GM10847 (cell line): ENCODE results near the gene OARD1.
A peak's percentile ranks its signal among the peaks of the same experiment; 100 is the strongest.

Experiments used
- POLR2A ChIP-seq: IDR thresholded peaks from 2 replicates; pipeline ENCODE4 v1.6.1; 2011; ENCODE audit not compliant: insufficient read length; ENCODE audit errors: extremely low read depth

Gene OARD1

GRCh38 chr6:41042226-41043055 is 29.7 kb downstream of the OARD1 start, which contains the start of gene TSPO2:
Gene TSPO2, plus strand, starts transcription at chr6:41042467. Its CDS starts 519 bp downstream, at chr6:41042986.
- no peak for TF ChIP-seq POLR2A

- no peak for TF ChIP-seq POLR2A
Measured at GRCh38 chr6:41040940-41041536, 31.1 kb downstream of the OARD1 start.

- TF ChIP-seq POLR2A = no peak
Measured at GRCh38 chr6:41040101-41040939, 31.8 kb downstream of the OARD1 start.

- no peak for TF ChIP-seq POLR2A
Measured at GRCh38 chr6:41039060-41039998, 32.8 kb downstream of the OARD1 start, which contains the start of gene UNC5CL. Gene UNC5CL, minus strand, starts transcription at chr6:41039221. Its CDS starts 4,147 bp downstream, at chr6:41035074.

- TF ChIP-seq POLR2A = no peak
Measured at GRCh38 chr6:41038205-41038604, 34.0 kb downstream of the OARD1 start.

GRCh38 chr6:41037107-41037900 is 34.9 kb downstream of the OARD1 start:
- no peak for TF ChIP-seq POLR2A

- TF ChIP-seq POLR2A = no peak
Measured at GRCh38 chr6:41036601-41037000, 35.6 kb downstream of the OARD1 start.

- no peak for TF ChIP-seq POLR2A
Measured at GRCh38 chr6:41036186-41036585, 36.0 kb downstream of the OARD1 start.

- TF ChIP-seq POLR2A = no peak
Measured at GRCh38 chr6:41033776-41034175, 38.4 kb downstream of the OARD1 start.

GRCh38 chr6:41032830-41033229 is 39.3 kb downstream of the OARD1 start:
- no peak for TF ChIP-seq POLR2A

GRCh38 chr6:41028561-41029412 is 43.4 kb downstream of the OARD1 start:
- no peak for TF ChIP-seq POLR2A

GRCh38 chr6:41027799-41028560 is 44.2 kb downstream of the OARD1 start:
- peak; percentile 42 for TF ChIP-seq POLR2A

GRCh38 chr6:41027241-41027640 is 44.9 kb downstream of the OARD1 start:
- no peak for TF ChIP-seq POLR2A
